Spleen (tissue), 11 donors: ENCODE results near the gene ECI1. TPM values are rescaled to one million over a fixed set of nuclear protein-coding genes. Genes with fewer than 3 reads are reported as not detected.

Source experiments
- DNase-seq: peaks from one replicate; pipeline ENCODE4 v3.0.0-alpha.2; 2020
- H3K27ac ChIP-seq, 8 donors: fragments of 200-600 bp; sonication (generic) in 7 of 8; 1 replicate in 4 of 8; 2 replicates in 4 of 8; pipeline versions ENCODE4 v1.5.0 to v1.8.0; 2016 to 2021; ENCODE audit warnings: inconsistent platforms in 4 of 8, mild to moderate bottlenecking in 4 of 8, moderate library complexity in 1 of 8
- H3K27me3 ChIP-seq, 7 donors: fragments of 200-600 bp; sonication (generic) in 6 of 7; replicated peaks in 1 of 7; 1 replicate in 4 of 7; 2 replicates in 3 of 7; pipeline versions ENCODE4 v1.5.0 to v1.8.0; 2016 to 2021; ENCODE audit warnings: inconsistent platforms in 3 of 7, mild to moderate bottlenecking in 1 of 7
- H3K36me3 ChIP-seq, 6 donors: fragments of 200-600 bp; sonication (generic) in 5 of 6; 1 replicate in 4 of 6; 2 replicates in 2 of 6; pipeline versions ENCODE4 v1.5.0 to v1.8.0; 2016 to 2021; ENCODE audit warnings: inconsistent platforms in 2 of 6
- H3K4me1 ChIP-seq, 6 donors: fragments of 200-600 bp; sonication (generic) in 5 of 6; 1 replicate in 3 of 6; 2 replicates in 3 of 6; pipeline versions ENCODE4 v1.5.0 to v1.8.0; 2016 to 2021; ENCODE audit warnings: inconsistent platforms in 3 of 6
- H3K4me3 ChIP-seq, 8 donors: fragments of 200-600 bp; sonication (generic) in 7 of 8; 1 replicate in 4 of 8; 2 replicates in 4 of 8; pipeline versions ENCODE4 v1.5.0 to v1.8.0; 2016 to 2021; ENCODE audit warnings: inconsistent platforms in 4 of 8, mild to moderate bottlenecking in 4 of 8, moderate library complexity in 2 of 8
- H3K9me3 ChIP-seq, 8 donors: fragments of 200-600 bp; sonication (generic) in 7 of 8; 1 replicate in 4 of 8; 2 replicates in 4 of 8; pipeline versions ENCODE4 v1.5.0 to v1.8.0; 2016 to 2021; ENCODE audit warnings: inconsistent platforms in 4 of 8
- POLR2A ChIP-seq, 3 donors: fragments of 450-650 bp; IDR thresholded peaks; one replicate each; pipeline ENCODE4 v1.5.1; 2017; ENCODE audit warnings: antibody characterized with exemption in 3 of 3, mild to moderate bottlenecking in 1 of 3
- POLR2AphosphoS5 ChIP-seq, 3 donors: sonication (generic); formaldehyde crosslinking; IDR thresholded peaks; one replicate each; pipeline ENCODE4 v1.5.1; 2017; ENCODE audit warnings: antibody characterized with exemption in 3 of 3
- WGBS, 5 donors: extraction: QIAGEN DNeasy Blood & Tissue Kit in 3 of 5; methylation state at CpG; one replicate each; pipeline versions ENCODE4 v1.1.5 to v1.1.7; 2013 to 2018; 5-methylcytosine and 5-hydroxymethylcytosine counted together
- intact Hi-C: fragments of 100-400 bp; cut with DNase I; formaldehyde crosslinking; loops from one replicate; pipeline ENCODE4 v1.15.0; 2023; ENCODE audit warnings: low total_unique reads
- polyA plus RNA-seq, 3 donors: library from polyadenylated mRNA; stranded (reverse); fragments of 200-250 nt; gene quantifications; one replicate each; pipeline ENCODE4 v1.2.1, GENCODE V29; 2013
- total RNA-seq, 7 donors: library from RNA; depleted of rRNA in 3 of 7; stranded (reverse); fragments of >200 nt in 3 of 7; fragmentation: NEBNext Ultra II Directional in 4 of 7; extraction: Animal tissue kit (Norgen Biotek cat#: 25700) in 4 of 7; gene quantifications; one replicate each; pipeline versions ENCODE4 v1.1.0 to v1.2.1, GENCODE V29; 2016 to 2021
- TF ChIP-seq, protein P1 (sequence below), 11 experiments: fragments of 200-600 bp in 7 of 11; fragments of 450-650 bp in 4 of 11; sonication (generic) in 4 of 11; IDR thresholded peaks in 8 of 11; conservative IDR thresholded peaks in 3 of 11; 1 replicate in 7 of 11; 2 replicates in 4 of 11; pipeline versions ENCODE4 v1.4.0 to v1.8.0; 2016 to 2021; ENCODE audit warnings: antibody characterized with exemption in 11 of 11, inconsistent platforms in 4 of 11, mild to moderate bottlenecking in 1 of 11
- donor health status: healthy with polysubstance abuse.
- donor health status: DM: no; HTN: no; CAD: no; lungs with moderate emphysema.
- donor health status: DM: no; HTN: no; CAD: no.
- donor health status: Bipolar disorder and iron deficiency.
- donor health status: healthy.
- donor health status: DM: no; HTN: no; CAD: no.
- donor health status: DM: yes; HTN: yes; CAD: no.

Gene ECI1
- total and polyA plus RNA-seq, 10 donors = 20.6 to 54.8 (median 34.0) TPM

- Histone ChIP-seq H3K36me3 (peaks cover 19 to 100% (median 82%) of the 10 kb centered on the region in 6 donors), H3K27ac (peak overlapping the region in 5 of 8 donors; percentile 30 to 58 (median 51))
- 86 to 92% (median 89%) methylated on average over 23 to 29 of the region's 29 CpGs for WGBS, 5 donors
Observed at GRCh38 chr16:2231016-2231931, 20.1 kb downstream of the ECI1 start.

DNA sequence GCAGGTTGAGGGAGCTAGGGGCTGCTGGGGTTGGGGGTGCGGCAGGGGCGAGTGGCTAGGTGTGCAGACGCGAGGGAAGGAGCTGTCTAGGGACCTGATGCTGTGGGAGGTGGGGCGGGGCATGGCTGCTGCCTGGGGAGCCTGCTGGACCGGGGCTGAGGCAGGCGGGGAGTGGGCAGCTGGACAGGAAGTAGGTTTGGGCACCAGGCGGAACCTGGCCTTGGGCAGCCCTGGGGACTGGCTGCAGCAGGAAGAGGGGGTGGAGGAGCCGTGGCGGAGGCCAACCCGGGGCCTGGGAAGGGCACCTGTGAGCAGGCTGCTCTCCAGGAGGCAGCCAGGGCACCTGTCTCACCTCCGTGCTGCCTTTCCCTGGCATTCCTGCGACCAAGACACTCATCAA, 21.0 kb downstream of the ECI1 start:
- peak; percentile 77 for DNase-seq
- Histone ChIP-seq H3K36me3 (peaks cover 19 to 96% (median 76%) of the 10 kb centered on the region in 6 donors), H3K27me3 (peaks cover 0 to 23% (median 0%) of the 10 kb centered on the region in 7 donors), H3K9me3 (no peaks in the 10 kb centered on the region), H3K4me3 (no peak overlapping the region), H3K27ac (peak overlapping the region in 5 of 8 donors; percentile 30 to 58 (median 51)), H3K4me1 (peaks cover 2 to 57% (median 38%) of the 10 kb centered on the region in 6 donors)
- peak; percentile 40 to 78 (median 74) for TF ChIP-seq POLR2AphosphoS5 (IDR thresholded peaks at IDR 0.05)
- TF ChIP-seq POLR2A (IDR thresholded peaks at IDR 0.05) = no peak
- TF ChIP-seq, protein P1, sequence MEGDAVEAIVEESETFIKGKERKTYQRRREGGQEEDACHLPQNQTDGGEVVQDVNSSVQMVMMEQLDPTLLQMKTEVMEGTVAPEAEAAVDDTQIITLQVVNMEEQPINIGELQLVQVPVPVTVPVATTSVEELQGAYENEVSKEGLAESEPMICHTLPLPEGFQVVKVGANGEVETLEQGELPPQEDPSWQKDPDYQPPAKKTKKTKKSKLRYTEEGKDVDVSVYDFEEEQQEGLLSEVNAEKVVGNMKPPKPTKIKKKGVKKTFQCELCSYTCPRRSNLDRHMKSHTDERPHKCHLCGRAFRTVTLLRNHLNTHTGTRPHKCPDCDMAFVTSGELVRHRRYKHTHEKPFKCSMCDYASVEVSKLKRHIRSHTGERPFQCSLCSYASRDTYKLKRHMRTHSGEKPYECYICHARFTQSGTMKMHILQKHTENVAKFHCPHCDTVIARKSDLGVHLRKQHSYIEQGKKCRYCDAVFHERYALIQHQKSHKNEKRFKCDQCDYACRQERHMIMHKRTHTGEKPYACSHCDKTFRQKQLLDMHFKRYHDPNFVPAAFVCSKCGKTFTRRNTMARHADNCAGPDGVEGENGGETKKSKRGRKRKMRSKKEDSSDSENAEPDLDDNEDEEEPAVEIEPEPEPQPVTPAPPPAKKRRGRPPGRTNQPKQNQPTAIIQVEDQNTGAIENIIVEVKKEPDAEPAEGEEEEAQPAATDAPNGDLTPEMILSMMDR (IDR thresholded peaks at IDR 0.05 in 8 of 11, conservative IDR thresholded peaks at IDR 0.05 in 3 of 11) = no peak
- WGBS, 5 donors = 75 to 85% (median 78%) methylated on average over 8 to 13 of the region's 13 CpGs
- intact Hi-C loops = no loop called here

More at GRCh38 chr16:2231016-2231931, 20.1 kb downstream of the ECI1 start:
- peaks cover 2 to 57% (median 34%) of the 10 kb centered on the region in 6 donors for H3K4me1 ChIP-seq
- H3K9me3 ChIP-seq = no peaks in the 10 kb centered on the region
- intact Hi-C loops = no loop called here
- H3K27me3 ChIP-seq = peaks cover 0 to 32% (median 7%) of the 10 kb centered on the region in 7 donors
- TF ChIP-seq POLR2A (IDR thresholded peaks at IDR 0.05) (no peak), POLR2AphosphoS5 (IDR thresholded peaks at IDR 0.05) (peak in 1 of 3 donors; percentile 17)
- H3K4me3 ChIP-seq = no peak overlapping the region
- DNase-seq = peak; percentile 69

DNA sequence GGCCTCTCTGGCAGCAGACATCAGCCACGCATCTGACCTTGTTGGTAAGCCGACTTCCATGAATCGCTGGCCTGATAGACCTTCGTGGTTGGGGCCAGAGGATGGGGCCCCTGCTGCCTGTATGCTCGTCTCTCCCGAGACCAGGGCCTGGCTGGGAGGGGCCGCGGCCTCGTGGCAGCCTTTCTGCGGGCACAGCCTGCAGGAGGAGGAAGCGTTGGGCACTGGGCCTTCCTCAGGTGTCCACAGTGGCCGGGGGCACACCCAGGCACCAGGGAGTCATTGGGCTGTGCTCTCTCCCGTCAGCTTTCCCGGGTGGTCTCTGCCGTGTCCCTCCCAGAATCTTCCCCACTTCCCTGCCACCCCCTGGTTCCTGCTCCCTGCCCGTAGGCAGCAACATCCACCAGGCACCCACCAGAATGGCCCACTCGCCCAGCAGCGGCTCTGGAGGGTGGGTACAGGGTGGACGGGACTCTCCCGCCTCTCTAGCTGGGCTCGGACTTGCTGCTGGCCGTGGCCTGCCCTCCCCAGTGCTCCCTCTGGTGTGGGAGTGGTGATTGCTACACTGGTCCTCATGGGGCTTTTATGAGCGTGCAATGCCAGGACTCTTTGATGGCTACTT, 21.6 kb downstream of the ECI1 start:
- H3K27ac ChIP-seq = peak overlapping the region in 1 of 8 donors; percentile 32
- WGBS, 5 donors = 81 to 87% (median 85%) methylated on average over 14 to 23 of the region's 23 CpGs
- peak; percentile 64 for DNase-seq
- peaks cover 19 to 90% (median 70%) of the 10 kb centered on the region in 6 donors for H3K36me3 ChIP-seq
- TF ChIP-seq POLR2AphosphoS5 (IDR thresholded peaks at IDR 0.05) = peak in 1 of 3 donors; percentile 43
- TF ChIP-seq POLR2A (IDR thresholded peaks at IDR 0.05) = no peak
- no peak overlapping the region for H3K4me3 ChIP-seq
- H3K9me3 ChIP-seq = no peaks in the 10 kb centered on the region
- H3K4me1 ChIP-seq = peaks cover 5 to 63% (median 44%) of the 10 kb centered on the region in 6 donors
- H3K27me3 ChIP-seq = peaks cover 0 to 17% (median 0%) of the 10 kb centered on the region in 7 donors
- intact Hi-C loops = no loop called here

- no peak overlapping the region for H3K27ac ChIP-seq
- peaks cover 0 to 10% (median 0%) of the 10 kb centered on the region in 7 donors for H3K27me3 ChIP-seq
- WGBS, 5 donors = 67 to 87% (median 81%) methylated on average over 3 to 12 of the region's 12 CpGs
- H3K4me1 ChIP-seq = peaks cover 12 to 69% (median 51%) of the 10 kb centered on the region in 6 donors
- H3K36me3 ChIP-seq = peaks cover 15 to 83% (median 63%) of the 10 kb centered on the region in 6 donors
- DNase-seq = peak; percentile 67
- no peaks in the 10 kb centered on the region for H3K9me3 ChIP-seq
- TF ChIP-seq POLR2AphosphoS5 (IDR thresholded peaks at IDR 0.05) = peak in 1 of 3 donors; percentile 15
- TF ChIP-seq, protein P1 (IDR thresholded peaks at IDR 0.05 in 8 of 11, conservative IDR thresholded peaks at IDR 0.05 in 3 of 11) = no peak
- intact Hi-C loops = no loop called here
- no peak overlapping the region for H3K4me3 ChIP-seq
Observed at GRCh38 chr16:2229091-2229490, 22.3 kb downstream of the ECI1 start.
